Keratinocyte (primary cell): ENCODE data around the gene ORC2. TPM values are rescaled to one million over a fixed set of nuclear protein-coding genes. Genes with fewer than 3 reads are reported as not detected.
A peak's percentile ranks its signal among the peaks of the same experiment; 100 is the strongest.

Source experiments
- DNase-seq: peaks from one replicate; pipeline ENCODE4 v3.0.0-alpha.2; 2011; ENCODE audit warnings: low read depth, missing footprints, low spot score
- FAIRE-seq: peaks from 2 replicates; lab custom pipeline; 2011; peaks lifted over from hg19 to GRCh38; lab: Jason Lieb, UNC
- H2AFZ ChIP-seq: 2 replicates; pipeline ENCODE4 v1.6.0; 2012; ENCODE audit warnings: low read length, control low read depth, inconsistent platforms; ENCODE audit not compliant: control insufficient read depth
- H3K27ac ChIP-seq: 2 replicates; pipeline ENCODE4 v1.5.1; 2011; ENCODE audit warnings: low read length; ENCODE audit not compliant: control insufficient read depth, insufficient read depth
- H3K27me3 ChIP-seq: 3 replicates; pipeline ENCODE4 v1.6.0; 2011; ENCODE audit warnings: low read length; ENCODE audit not compliant: control insufficient read depth, insufficient read depth; ENCODE audit errors: extremely low read depth
- H3K36me3 ChIP-seq, 2 experiments: 2 replicates in 1 of 2; 3 replicates in 1 of 2; pipeline ENCODE4 v1.5.1; 2011; ENCODE audit warnings: low read length in 2 of 2, mild to moderate bottlenecking in 1 of 2; ENCODE audit not compliant: control insufficient read depth in 2 of 2, insufficient read depth in 2 of 2; ENCODE audit errors: extremely low read depth in 1 of 2
- H3K4me1 ChIP-seq: 3 replicates; pipeline ENCODE4 v1.5.1; 2011; ENCODE audit warnings: low read length; ENCODE audit not compliant: control insufficient read depth, insufficient read depth; ENCODE audit errors: extremely low read depth
- H3K4me2 ChIP-seq: 3 replicates; pipeline ENCODE4 v1.6.0; 2011; ENCODE audit warnings: low read depth, low read length; ENCODE audit not compliant: control insufficient read depth, insufficient read depth; ENCODE audit errors: extremely low read depth
- H3K4me3 ChIP-seq, 3 experiments: fragments of 200-600 bp in 1 of 3; sonication (generic) in 1 of 3; 2 replicates in 2 of 3; 3 replicates in 1 of 3; pipeline ENCODE4 v1.5.1; 2011 to 2016; ENCODE audit warnings: low read length in 3 of 3, mild to moderate bottlenecking in 3 of 3, control low read depth in 2 of 3, inconsistent platforms in 1 of 3, low read depth in 1 of 3, mixed read lengths in 1 of 3, mixed run types in 1 of 3, moderate library complexity in 1 of 3; ENCODE audit not compliant: control insufficient read depth in 2 of 3, insufficient read depth in 2 of 3; ENCODE audit errors: extremely low read depth in 1 of 3
- H3K79me2 ChIP-seq: 2 replicates; pipeline ENCODE4 v1.6.0; 2012; ENCODE audit warnings: low read length; ENCODE audit not compliant: control insufficient read depth, insufficient read depth
- H3K9ac ChIP-seq: 3 replicates; pipeline ENCODE4 v1.6.0; 2011; ENCODE audit warnings: low read length; ENCODE audit not compliant: control insufficient read depth, insufficient read depth; ENCODE audit errors: extremely low read depth
- H3K9me1 ChIP-seq: 3 replicates; pipeline ENCODE4 v1.6.0; 2011; ENCODE audit warnings: low read length; ENCODE audit not compliant: control insufficient read depth, insufficient read depth; ENCODE audit errors: extremely low read depth
- H3K9me3 ChIP-seq: 2 replicates; pipeline ENCODE4 v1.5.1; 2012; ENCODE audit warnings: low read depth, low read length; ENCODE audit not compliant: control insufficient read depth
- H4K20me1 ChIP-seq: 3 replicates; pipeline ENCODE4 v1.6.0; 2011; ENCODE audit warnings: low read length; ENCODE audit not compliant: control insufficient read depth, insufficient read depth; ENCODE audit errors: extremely low read depth
- EZH2 ChIP-seq: IDR thresholded peaks from one replicate; pipeline ENCODE4 v1.6.1; 2012; ENCODE audit warnings: inconsistent platforms, mild to moderate bottlenecking, low read length, moderate library complexity
- dilution Hi-C: fragments of 300-500 bp; cut with MboI; formaldehyde crosslinking; loops from one replicate; pipeline ENCODE4 v1.7.0; 2020; ENCODE audit warnings: low sequenced_read_pairs; ENCODE audit not compliant: extremely low pct_ligation_motif_present
- polyA plus RNA-seq, 5 experiments: library from polyadenylated mRNA; depleted of rRNA in 3 of 5; stranded (reverse) in 3 of 5; stranded (forward) in 1 of 5; unstranded in 1 of 5; fragments of >200 nt; gene quantifications; 1 replicate in 1 of 5; 2 replicates in 3 of 5; 3 replicates in 1 of 5; pipeline versions ENCODE4 v1.2.1 to v1.2.3, GENCODE V29; 2011 to 2012; ENCODE audit warnings: missing spikeins in 2 of 5, low read depth in 1 of 5, low replicate concordance in 1 of 5
- TF ChIP-seq, protein P1 (sequence below), 3 experiments: IDR thresholded peaks in 1 of 3; conservative IDR thresholded peaks in 1 of 3; optimal IDR thresholded peaks in 1 of 3; 2 replicates in 2 of 3; 3 replicates in 1 of 3; pipeline versions ENCODE3 to v1.5.1; 2011; ENCODE audit warnings: low read length in 3 of 3, mild to moderate bottlenecking in 3 of 3, moderate library complexity in 2 of 3, control low read depth in 1 of 3, inconsistent platforms in 1 of 3; ENCODE audit not compliant: insufficient read depth in 2 of 3; ENCODE audit errors: extremely low read depth in 1 of 3

ORC2 gene
- polyA plus RNA-seq, 1 donor (not counting 4 experiments of a cell fraction or from before 2014, with no cell fraction given), result 13.5 TPM

DNA sequence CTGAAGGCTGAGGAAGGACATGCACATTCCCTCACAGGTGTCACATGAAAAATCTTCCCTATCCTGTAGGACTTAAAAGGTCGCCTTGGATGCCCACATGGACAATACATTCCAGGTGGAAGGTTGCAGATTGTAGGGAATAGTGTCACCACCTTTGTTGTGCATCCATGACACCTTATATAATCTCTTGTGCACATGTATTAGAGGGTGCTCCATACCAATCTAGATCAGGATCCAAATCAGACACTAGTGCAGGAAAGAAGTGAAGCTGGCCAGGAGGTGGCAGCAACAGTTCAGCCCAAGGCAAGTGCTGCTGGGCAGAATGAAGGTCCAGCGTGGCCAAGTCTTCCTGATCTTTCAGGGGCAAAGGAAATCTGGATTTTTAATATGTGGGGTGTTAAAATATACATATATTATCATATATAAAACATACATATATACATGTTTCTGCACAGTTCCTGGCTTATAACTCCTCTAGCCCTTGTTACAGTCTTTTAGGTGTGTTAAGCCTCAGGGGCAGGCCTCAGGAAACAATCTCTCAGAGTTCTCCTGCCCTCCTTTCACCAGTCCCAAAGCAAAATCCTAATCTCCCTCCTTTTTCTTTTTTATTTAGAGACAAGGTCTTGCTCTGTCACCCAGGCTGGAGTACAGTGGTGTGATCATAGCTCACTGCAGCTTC, 57.7 kb downstream of the ORC2 start:
- FAIRE-seq (peak; percentile 66), DNase-seq (no peak)
- Histone ChIP-seq H3K27ac (no peak overlapping the region), H3K9me1 (no peaks in the 10 kb centered on the region), H3K9ac (no peak overlapping the region), H3K79me2 (no peaks in the 10 kb centered on the region), H2AFZ (no peak overlapping the region), H3K9me3 (no peaks in the 10 kb centered on the region), H3K4me2 (no peak overlapping the region), H3K27me3 (no peaks in the 10 kb centered on the region), H4K20me1 (no peaks in the 10 kb centered on the region), H3K4me3 (no peak overlapping the region), H3K4me1 (no peaks in the 10 kb centered on the region), H3K36me3 (peaks cover 4 to 24% of the 10 kb centered on the region in 2 experiments)
- dilution Hi-C loops, result no loop called here
- no peak for TF ChIP-seq EZH2
- TF ChIP-seq, protein P1, sequence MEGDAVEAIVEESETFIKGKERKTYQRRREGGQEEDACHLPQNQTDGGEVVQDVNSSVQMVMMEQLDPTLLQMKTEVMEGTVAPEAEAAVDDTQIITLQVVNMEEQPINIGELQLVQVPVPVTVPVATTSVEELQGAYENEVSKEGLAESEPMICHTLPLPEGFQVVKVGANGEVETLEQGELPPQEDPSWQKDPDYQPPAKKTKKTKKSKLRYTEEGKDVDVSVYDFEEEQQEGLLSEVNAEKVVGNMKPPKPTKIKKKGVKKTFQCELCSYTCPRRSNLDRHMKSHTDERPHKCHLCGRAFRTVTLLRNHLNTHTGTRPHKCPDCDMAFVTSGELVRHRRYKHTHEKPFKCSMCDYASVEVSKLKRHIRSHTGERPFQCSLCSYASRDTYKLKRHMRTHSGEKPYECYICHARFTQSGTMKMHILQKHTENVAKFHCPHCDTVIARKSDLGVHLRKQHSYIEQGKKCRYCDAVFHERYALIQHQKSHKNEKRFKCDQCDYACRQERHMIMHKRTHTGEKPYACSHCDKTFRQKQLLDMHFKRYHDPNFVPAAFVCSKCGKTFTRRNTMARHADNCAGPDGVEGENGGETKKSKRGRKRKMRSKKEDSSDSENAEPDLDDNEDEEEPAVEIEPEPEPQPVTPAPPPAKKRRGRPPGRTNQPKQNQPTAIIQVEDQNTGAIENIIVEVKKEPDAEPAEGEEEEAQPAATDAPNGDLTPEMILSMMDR (optimal IDR thresholded peaks at IDR 0.05 in 1 of 3, IDR thresholded peaks at IDR 0.05 in 1 of 3, conservative IDR thresholded peaks at IDR 0.05 in 1 of 3; ENCODE audit: extremely low read depth in 1 of 3, insufficient read depth in 2 of 3, low read length in 3 of 3), result peak; percentile 65 to 87 (median 67)

DNA sequence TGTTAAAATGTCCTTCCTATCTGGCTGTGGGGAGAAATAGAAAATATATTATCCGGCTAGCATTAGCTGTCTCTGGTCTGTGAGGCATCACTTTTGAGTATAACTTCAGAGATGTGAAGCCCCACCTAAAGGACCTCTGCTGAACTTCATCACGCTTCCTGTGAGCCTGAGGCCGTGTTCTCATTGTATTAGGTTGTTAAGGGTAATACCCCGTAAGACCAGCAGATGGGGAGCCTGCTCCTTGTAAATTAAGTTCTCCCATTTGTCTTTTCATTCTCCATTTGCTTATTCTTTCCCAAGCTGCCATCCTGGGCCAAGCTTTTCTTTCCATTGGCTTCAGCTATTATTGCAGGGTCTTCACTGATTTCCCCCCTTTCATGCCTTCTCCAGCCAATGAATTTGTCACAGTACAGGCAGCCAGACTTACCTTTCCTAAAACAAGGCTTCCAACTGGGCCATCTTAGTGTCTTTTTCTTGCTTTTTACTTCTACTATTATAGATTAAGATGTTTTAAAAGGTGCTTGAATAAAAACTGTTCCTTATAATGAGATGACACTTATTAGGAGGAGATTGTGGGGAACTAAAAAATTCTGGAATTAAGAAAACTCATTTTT, 61.9 kb downstream of the ORC2 start:
- no peak for TF ChIP-seq EZH2
- TF ChIP-seq, protein P1 (optimal IDR thresholded peaks at IDR 0.05 in 1 of 3, IDR thresholded peaks at IDR 0.05 in 1 of 3, conservative IDR thresholded peaks at IDR 0.05 in 1 of 3; ENCODE audit: extremely low read depth in 1 of 3, insufficient read depth in 2 of 3, low read length in 3 of 3), result peak; percentile 74 to 92 (median 81)
- no peaks in the 10 kb centered on the region for H3K9me1 ChIP-seq
- no peaks in the 10 kb centered on the region for H3K9me3 ChIP-seq
- no peaks in the 10 kb centered on the region for H3K79me2 ChIP-seq
- H3K4me2 ChIP-seq, result no peak overlapping the region
- peak; percentile 50 for DNase-seq
- no peak overlapping the region for H3K27ac ChIP-seq
- no peak overlapping the region for H3K9ac ChIP-seq
- no peak overlapping the region for H2AFZ ChIP-seq
- dilution Hi-C loops, result no loop called here
- peaks cover 15 to 35% of the 10 kb centered on the region in 2 experiments for H3K36me3 ChIP-seq
- H4K20me1 ChIP-seq, result no peaks in the 10 kb centered on the region
- FAIRE-seq, result peak; percentile 88
- H3K4me1 ChIP-seq, result no peaks in the 10 kb centered on the region
- H3K27me3 ChIP-seq, result no peaks in the 10 kb centered on the region
- H3K4me3 ChIP-seq, result no peak overlapping the region
